Measurements from ENCODE around the gene KRTAP5-9.
"Not testable (repeated sequence)": the region's sequence is repeated elsewhere in the genome, so short reads cannot be mapped to it uniquely, and the experiment has no call there.

KRTAP5-9 gene

GRCh38 chr11:71525938-71526495, 22.2 kb upstream of the KRTAP5-9 start:
- TF ChIP-seq, protein P1, sequence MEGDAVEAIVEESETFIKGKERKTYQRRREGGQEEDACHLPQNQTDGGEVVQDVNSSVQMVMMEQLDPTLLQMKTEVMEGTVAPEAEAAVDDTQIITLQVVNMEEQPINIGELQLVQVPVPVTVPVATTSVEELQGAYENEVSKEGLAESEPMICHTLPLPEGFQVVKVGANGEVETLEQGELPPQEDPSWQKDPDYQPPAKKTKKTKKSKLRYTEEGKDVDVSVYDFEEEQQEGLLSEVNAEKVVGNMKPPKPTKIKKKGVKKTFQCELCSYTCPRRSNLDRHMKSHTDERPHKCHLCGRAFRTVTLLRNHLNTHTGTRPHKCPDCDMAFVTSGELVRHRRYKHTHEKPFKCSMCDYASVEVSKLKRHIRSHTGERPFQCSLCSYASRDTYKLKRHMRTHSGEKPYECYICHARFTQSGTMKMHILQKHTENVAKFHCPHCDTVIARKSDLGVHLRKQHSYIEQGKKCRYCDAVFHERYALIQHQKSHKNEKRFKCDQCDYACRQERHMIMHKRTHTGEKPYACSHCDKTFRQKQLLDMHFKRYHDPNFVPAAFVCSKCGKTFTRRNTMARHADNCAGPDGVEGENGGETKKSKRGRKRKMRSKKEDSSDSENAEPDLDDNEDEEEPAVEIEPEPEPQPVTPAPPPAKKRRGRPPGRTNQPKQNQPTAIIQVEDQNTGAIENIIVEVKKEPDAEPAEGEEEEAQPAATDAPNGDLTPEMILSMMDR (IDR thresholded peaks at IDR 0.05; ENCODE audit: low read depth, low read length): no peak
- DNase-seq (ENCODE audit: extremely low read depth, low read depth): no peak

DNA sequence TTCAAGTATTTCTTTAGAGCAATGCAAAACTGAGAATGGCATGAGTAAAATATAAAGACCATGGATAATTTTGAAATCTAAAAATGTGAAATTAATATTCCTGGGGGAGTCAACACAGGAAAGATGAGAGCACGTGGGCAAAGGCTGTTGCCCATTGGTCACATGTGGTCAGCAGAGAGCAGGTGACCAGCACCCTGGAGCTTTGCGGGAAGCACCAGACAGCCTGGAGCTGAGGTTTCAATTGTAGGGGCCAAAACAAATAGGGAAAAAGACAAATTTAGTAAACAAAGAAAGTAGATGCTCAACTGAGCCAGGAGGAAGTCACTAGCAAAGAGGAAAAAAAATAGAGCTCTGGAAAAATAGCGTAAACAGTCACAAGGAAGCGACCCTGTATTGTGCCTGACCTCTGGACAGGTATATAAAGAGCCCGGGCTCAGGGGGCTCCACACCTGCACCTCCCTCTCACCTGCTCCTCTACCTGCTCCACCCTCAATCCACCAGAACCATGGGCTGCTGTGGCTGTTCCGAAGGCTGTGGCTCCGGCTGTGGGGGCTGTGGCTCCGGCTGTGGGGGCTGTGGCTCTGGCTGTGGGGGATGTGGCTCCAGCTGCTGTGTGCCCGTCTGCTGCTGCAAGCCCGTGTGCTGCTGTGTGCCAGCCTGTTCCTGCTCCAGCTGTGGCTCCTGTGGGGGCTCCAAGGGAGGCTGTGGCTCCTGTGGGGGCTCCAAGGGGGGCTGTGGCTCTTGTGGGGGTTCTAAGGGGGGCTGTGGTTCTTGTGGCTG, 21.2 kb upstream of the KRTAP5-9 start, which contains the start of gene KRTAP5-7:
Gene KRTAP5-7, plus strand, starts transcription at position 472 of the 780 bp plus-strand sequence. Its CDS starts 34 bp downstream, at position 506.
- not testable (repeated sequence) for DNase-seq (ENCODE audit: extremely low read depth, low read depth)

DNA sequence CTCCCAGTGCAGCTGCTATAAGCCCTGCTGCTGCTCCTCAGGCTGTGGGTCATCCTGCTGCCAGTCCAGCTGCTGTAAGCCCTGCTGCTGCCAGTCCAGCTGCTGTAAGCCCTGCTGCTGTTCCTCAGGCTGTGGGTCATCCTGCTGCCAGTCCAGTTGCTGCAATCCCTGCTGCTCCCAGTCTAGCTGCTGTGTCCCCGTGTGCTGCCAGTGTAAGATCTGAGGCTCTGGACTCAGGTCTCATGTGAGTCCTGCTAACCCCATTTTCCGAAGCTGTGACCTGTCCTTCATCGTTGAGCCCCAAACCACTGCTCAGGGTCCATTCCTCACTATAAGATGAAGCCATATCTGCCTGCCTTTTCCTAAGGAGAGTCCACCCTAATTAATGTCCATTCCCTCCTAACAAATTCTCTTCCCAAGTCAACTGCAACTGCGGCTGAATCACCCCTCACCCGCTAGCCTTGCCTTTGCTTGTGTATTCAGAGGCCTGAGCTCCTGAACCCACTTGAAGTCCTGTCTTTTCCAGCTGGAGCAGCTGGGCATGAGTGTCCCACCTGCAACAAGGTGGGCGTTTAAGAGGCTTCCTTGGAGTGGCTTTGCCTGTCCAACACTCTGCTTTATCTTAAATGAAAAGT, 20.5 kb upstream of the KRTAP5-9 start:
- TF ChIP-seq, protein P1 (IDR thresholded peaks at IDR 0.05; ENCODE audit: low read depth, low read length): no peak

DNA sequence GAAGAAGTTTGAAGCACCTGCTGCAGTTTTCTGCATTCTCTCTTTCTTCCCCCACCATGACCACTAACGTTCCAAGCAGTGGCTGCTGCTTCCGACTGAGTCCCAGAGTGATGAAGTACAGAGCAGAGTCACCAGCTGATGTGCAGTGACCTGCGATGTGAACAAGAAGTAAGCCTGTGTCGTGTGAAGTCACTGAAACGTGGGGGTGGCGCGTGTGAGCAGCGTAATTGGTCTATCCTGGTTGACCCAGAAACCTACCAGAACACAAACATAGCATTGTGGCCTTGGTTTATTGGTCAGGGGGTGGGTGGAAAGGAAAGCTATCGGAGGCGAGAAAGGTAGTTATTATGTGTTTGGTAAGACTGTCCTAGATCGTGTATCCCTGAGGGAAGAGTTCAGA, 17.6 kb upstream of the KRTAP5-9 start:
- TF ChIP-seq, protein P1 (IDR thresholded peaks at IDR 0.05; ENCODE audit: low read depth, low read length): no peak
- DNase-seq (ENCODE audit: extremely low read depth, low read depth): no peak

More for the DNA sequence above, 20.5 kb upstream of the KRTAP5-9 start:
- DNase-seq (ENCODE audit: extremely low read depth, low read depth): no peak

GRCh38 chr11:71532036-71532610, 16.1 kb upstream of the KRTAP5-9 start:
- TF ChIP-seq, protein P1 (IDR thresholded peaks at IDR 0.05; ENCODE audit: low read depth, low read length): no peak
- no peak for DNase-seq (ENCODE audit: extremely low read depth, low read depth)

DNA sequence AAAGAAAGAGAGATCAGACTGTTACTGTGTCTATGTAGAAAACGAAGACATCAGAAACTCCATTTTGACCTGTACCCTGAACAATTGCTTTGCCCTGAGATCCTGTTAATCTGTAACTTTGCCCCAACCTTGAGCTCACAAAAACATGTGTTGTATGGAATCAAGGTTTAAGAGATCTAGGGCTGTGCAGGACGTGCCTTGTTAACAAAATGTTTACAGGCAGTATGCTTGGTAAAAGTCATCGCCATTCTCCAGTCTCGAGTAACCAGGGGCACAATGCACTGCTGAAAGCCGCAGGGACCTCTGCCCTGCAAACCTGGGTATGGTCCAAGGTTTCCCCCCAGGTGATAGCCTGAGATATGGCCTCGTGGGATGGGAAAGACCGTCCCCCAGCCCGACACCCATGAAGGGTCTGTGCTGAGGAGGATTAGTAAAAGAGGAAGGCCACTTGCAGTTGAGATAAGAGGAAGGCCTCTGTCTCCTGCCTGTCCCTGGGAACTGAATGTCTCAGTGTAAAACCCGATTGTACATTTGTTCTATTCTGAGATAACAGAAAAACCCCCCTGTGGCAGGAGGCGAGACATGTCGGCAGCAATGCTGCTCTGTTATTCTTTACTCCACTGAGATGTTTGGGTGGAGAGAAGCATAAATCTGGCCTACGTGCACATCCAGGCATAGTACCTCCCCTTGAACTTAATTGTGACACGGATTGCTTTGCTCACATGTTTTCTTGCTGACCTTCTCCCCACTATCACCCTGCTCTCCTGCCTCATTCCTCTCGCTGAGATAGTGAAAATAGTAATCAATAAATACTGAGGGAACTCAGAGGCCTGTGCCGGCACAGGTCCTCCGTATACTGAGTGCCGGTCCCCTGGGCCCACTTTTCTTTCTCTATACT, 13.3 kb upstream of the KRTAP5-9 start:
- not testable (repeated sequence) for DNase-seq (ENCODE audit: extremely low read depth, low read depth)

GRCh38 chr11:71535825-71536224, 12.4 kb upstream of the KRTAP5-9 start:
- DNase-seq (ENCODE audit: extremely low read depth, low read depth): no peak
- TF ChIP-seq, protein P1 (IDR thresholded peaks at IDR 0.05; ENCODE audit: low read depth, low read length): no peak

Measured in AG09319 (cell line).